ENCODE measurements around the gene SETD2.

SETD2 gene

DNA sequence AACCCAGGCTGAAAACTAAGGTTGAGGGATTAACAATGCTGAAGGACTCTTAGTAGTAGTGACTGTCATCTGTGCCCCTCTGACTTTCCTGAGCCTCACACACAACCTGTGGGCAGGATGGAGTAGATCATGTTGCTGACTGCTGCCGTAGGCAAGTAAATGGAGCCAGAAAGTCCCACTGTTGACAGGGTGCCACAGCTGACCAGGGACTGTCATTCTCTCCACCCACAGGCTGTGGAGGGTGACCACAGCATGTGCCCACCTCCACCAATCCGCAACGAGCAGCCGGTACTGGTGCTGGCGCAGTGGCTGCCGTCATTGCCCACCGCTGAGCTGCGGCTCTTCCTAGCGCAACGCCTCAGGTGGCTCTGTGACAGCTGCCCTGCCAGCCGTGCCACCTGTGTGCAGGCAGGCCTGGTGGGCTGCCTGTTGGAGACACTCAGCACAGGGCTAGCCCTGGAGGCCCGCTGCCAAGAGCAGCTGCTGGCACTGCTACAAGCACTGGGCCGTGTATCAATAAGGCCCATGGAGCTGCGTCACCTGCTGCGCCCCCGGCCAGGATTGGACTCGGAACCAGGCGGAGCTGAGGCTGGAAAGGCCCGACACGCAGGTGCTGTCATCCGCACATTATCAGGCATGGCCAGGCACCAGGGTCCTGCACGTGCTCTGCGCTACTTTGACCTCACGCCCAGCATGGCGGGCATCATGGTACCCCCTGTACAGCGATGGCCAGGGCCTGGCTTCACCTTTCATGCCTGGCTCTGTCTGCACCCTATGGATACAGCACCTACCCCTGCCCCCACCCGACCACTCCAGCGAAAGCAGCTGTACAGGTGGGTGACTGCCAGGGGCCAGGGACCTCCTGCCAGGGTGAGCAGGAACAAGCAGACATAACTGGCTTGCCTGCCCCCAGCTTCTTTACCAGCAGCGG is 168.8 kb downstream of the SETD2 start:
- TF ChIP-seq POLR2AphosphoS5 (IDR thresholded peaks at IDR 0.05; ENCODE audit: low read depth): no peak
- TF ChIP-seq, protein P1, sequence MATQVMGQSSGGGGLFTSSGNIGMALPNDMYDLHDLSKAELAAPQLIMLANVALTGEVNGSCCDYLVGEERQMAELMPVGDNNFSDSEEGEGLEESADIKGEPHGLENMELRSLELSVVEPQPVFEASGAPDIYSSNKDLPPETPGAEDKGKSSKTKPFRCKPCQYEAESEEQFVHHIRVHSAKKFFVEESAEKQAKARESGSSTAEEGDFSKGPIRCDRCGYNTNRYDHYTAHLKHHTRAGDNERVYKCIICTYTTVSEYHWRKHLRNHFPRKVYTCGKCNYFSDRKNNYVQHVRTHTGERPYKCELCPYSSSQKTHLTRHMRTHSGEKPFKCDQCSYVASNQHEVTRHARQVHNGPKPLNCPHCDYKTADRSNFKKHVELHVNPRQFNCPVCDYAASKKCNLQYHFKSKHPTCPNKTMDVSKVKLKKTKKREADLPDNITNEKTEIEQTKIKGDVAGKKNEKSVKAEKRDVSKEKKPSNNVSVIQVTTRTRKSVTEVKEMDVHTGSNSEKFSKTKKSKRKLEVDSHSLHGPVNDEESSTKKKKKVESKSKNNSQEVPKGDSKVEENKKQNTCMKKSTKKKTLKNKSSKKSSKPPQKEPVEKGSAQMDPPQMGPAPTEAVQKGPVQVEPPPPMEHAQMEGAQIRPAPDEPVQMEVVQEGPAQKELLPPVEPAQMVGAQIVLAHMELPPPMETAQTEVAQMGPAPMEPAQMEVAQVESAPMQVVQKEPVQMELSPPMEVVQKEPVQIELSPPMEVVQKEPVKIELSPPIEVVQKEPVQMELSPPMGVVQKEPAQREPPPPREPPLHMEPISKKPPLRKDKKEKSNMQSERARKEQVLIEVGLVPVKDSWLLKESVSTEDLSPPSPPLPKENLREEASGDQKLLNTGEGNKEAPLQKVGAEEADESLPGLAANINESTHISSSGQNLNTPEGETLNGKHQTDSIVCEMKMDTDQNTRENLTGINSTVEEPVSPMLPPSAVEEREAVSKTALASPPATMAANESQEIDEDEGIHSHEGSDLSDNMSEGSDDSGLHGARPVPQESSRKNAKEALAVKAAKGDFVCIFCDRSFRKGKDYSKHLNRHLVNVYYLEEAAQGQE (IDR thresholded peaks at IDR 0.05; ENCODE audit: insufficient replicate concordance, low read depth): no peak
- no peak for TF ChIP-seq SPI1 (IDR thresholded peaks at IDR 0.05; ENCODE audit: borderline replicate concordance, low read depth)
- DNase-seq (ENCODE audit: low read depth in 1 of 2, low spot score in 1 of 2): no peak
- no peak overlapping the region for H3K4me3 ChIP-seq (replicated peaks; ENCODE audit: insufficient read depth, low read length)
- no peaks in the 10 kb centered on the region for H3K27me3 ChIP-seq (ENCODE audit: insufficient read depth, poor library complexity, severe bottlenecking)
- H3K27ac ChIP-seq (replicated peaks): no peak overlapping the region

DNA sequence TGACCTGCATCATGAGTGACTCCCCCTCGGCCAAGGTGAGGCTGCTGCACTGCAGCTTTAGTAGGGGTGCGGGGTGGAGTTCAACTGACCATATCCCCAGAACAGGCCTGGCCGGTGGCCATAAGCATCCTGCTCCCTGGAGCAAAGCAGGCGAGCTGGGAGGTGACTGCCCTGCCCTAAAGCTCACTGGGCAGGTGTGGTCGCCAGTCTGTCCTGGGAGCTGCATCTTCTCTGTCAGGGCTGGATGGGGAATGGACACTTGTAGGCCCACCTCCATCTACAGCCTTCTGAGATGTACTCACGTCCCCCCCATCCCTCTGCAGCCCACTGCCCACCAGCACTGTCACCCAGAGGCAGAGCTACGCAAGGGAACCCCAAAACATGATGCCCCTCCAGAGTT is 169.9 kb downstream of the SETD2 start:
- TF ChIP-seq GABPA (IDR thresholded peaks at IDR 0.05; ENCODE audit: low read depth) (no peak), SPI1 (IDR thresholded peaks at IDR 0.05; ENCODE audit: borderline replicate concordance, low read depth) (no peak), POLR2AphosphoS5 (IDR thresholded peaks at IDR 0.05; ENCODE audit: low read depth) (no peak)
- TF ChIP-seq, protein P1 (IDR thresholded peaks at IDR 0.05; ENCODE audit: insufficient replicate concordance, low read depth): no peak
- TF ChIP-seq, protein P2, sequence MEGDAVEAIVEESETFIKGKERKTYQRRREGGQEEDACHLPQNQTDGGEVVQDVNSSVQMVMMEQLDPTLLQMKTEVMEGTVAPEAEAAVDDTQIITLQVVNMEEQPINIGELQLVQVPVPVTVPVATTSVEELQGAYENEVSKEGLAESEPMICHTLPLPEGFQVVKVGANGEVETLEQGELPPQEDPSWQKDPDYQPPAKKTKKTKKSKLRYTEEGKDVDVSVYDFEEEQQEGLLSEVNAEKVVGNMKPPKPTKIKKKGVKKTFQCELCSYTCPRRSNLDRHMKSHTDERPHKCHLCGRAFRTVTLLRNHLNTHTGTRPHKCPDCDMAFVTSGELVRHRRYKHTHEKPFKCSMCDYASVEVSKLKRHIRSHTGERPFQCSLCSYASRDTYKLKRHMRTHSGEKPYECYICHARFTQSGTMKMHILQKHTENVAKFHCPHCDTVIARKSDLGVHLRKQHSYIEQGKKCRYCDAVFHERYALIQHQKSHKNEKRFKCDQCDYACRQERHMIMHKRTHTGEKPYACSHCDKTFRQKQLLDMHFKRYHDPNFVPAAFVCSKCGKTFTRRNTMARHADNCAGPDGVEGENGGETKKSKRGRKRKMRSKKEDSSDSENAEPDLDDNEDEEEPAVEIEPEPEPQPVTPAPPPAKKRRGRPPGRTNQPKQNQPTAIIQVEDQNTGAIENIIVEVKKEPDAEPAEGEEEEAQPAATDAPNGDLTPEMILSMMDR (IDR thresholded peaks at IDR 0.05; ENCODE audit: insufficient read depth, low read length): no peak
- Histone ChIP-seq H3K4me3 (replicated peaks; ENCODE audit: insufficient read depth, low read length) (no peak overlapping the region), H3K27ac (replicated peaks) (no peak overlapping the region), H3K27me3 (ENCODE audit: insufficient read depth, poor library complexity, severe bottlenecking) (no peaks in the 10 kb centered on the region)
- no peak for DNase-seq (ENCODE audit: low read depth in 1 of 2, low spot score in 1 of 2)

DNA sequence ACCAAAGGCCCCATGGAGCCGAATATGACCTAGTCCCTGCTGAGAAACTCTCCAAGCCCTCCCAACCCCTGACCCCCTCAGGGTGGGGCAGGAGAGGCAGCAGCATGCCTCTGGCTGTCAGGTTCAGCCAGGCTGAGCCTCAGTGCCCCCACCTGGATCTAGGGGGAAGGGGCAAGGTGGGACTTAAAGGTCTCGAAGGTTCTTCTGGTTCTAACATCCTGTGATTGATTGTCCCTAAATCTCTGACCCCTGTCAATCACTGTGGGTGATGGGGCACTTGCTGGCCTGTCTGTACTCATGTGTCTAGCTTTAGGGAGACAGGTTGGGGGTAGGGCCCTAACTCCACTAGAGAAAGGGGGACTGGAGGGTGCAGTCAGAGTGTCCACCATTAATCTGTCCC is 170.6 kb downstream of the SETD2 start:
- Histone ChIP-seq H3K27ac (replicated peaks) (no peak overlapping the region), H3K4me3 (replicated peaks; ENCODE audit: insufficient read depth, low read length) (no peak overlapping the region), H3K27me3 (ENCODE audit: insufficient read depth, poor library complexity, severe bottlenecking) (no peaks in the 10 kb centered on the region)
- DNase-seq (ENCODE audit: low read depth in 1 of 2, low spot score in 1 of 2): no peak
- TF ChIP-seq SPI1 (IDR thresholded peaks at IDR 0.05; ENCODE audit: borderline replicate concordance, low read depth): no peak
- TF ChIP-seq, protein P1 (IDR thresholded peaks at IDR 0.05; ENCODE audit: insufficient replicate concordance, low read depth): no peak

DNA sequence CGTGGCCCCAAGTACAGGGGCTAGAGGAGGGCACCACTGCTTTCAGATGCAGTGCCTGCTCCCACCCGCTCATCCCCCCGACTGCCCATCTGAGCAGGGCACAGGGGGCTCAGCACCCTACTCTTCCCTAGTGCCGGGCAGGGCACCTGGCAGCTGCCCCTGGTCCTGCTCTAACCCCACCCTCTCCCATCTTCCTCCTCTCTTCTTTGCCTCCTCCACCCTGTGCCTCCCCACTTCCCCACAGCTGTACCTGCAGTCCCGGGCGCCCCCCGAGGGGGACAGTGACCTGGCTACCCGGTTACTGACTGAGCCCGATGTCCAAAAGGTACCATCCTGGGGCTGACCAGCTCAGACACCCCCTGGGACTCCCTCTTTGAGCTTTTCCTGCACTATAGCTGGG is 171.7 kb downstream of the SETD2 start:
- H3K27me3 ChIP-seq (ENCODE audit: insufficient read depth, poor library complexity, severe bottlenecking): no peaks in the 10 kb centered on the region
- no peak for DNase-seq (ENCODE audit: low read depth in 1 of 2, low spot score in 1 of 2)
- TF ChIP-seq POLR2AphosphoS5 (IDR thresholded peaks at IDR 0.05; ENCODE audit: low read depth) (no peak; the same call in 1 of the 2 replicates), SPI1 (IDR thresholded peaks at IDR 0.05; ENCODE audit: borderline replicate concordance, low read depth) (no peak), GABPA (IDR thresholded peaks at IDR 0.05; ENCODE audit: low read depth) (no peak)
- TF ChIP-seq, protein P2 (IDR thresholded peaks at IDR 0.05; ENCODE audit: insufficient read depth, low read length): no peak
- TF ChIP-seq, protein P1 (IDR thresholded peaks at IDR 0.05; ENCODE audit: insufficient replicate concordance, low read depth): no peak
- no peak overlapping the region for H3K4me3 ChIP-seq (replicated peaks; ENCODE audit: insufficient read depth, low read length)
- no peak overlapping the region for H3K27ac ChIP-seq (replicated peaks)

Measured in HL-60 (cell line).